IMR-90 (cell line): Measurements from ENCODE around the gene PPP1CB. TPM values are rescaled to one million over a fixed set of nuclear protein-coding genes. Genes with fewer than 3 reads are reported as not detected.

Source experiments
- ATAC-seq: fragments of 200-7000 bp; cut with Tn5 transposase; 2 replicates; pipeline ENCODE4 v1.9.1; 2020; ENCODE audit warnings: low read depth, mild to moderate bottlenecking, moderate library complexity
- BruUV-seq: library from RNA; stranded (reverse); fragments of 400-500 nt; replicated peaks from 2 replicates; lab custom pipeline; 2021; lab: Mats Ljungman, UMichigan
- CTCF ChIA-PET: fragments of 300-600 bp; formaldehyde crosslinking; extraction: SDS; loops from one replicate; lab custom pipeline; 2021; ENCODE audit warnings: antibody characterized with exemption; lab: Yijun Ruan, JAX
- POLR2A ChIA-PET: fragments of 300-600 bp; sonication (Branson Sonifier 250); formaldehyde crosslinking; loops from one replicate; lab custom pipeline; 2022; ENCODE audit warnings: antibody characterized with exemption; ENCODE audit not compliant: unreplicated experiment; lab: Charles Lee
- DNase-seq: peaks from one replicate; pipeline ENCODE4 v3.0.0; 2013
- H2AFZ ChIP-seq: replicated peaks from 2 replicates; pipeline ENCODE3; 2013; ENCODE audit warnings: low read length, mild to moderate bottlenecking; ENCODE audit not compliant: poor library complexity
- H2AK5ac ChIP-seq: 2 replicates; pipeline ENCODE4 v1.6.1; 2013; ENCODE audit warnings: low read depth, low read length, inconsistent platforms
- H2AK9ac ChIP-seq: replicated peaks from 2 replicates; pipeline ENCODE3; 2013; ENCODE audit warnings: mild to moderate bottlenecking, low read depth, low read length, moderate library complexity; ENCODE audit not compliant: poor library complexity
- H2BK120ac ChIP-seq: 2 replicates; pipeline ENCODE4 v1.6.1; 2013; ENCODE audit warnings: low read depth, low read length, inconsistent platforms
- H2BK15ac ChIP-seq: 3 replicates; pipeline ENCODE4 v1.6.1; 2013; ENCODE audit warnings: low read depth, low read length, inconsistent platforms
- H2BK20ac ChIP-seq: 2 replicates; pipeline ENCODE4 v1.6.1; 2013; ENCODE audit warnings: low read depth, mild to moderate bottlenecking, inconsistent platforms, low read length, moderate library complexity
- H2BK5ac ChIP-seq: 2 replicates; pipeline ENCODE4 v1.6.1; 2013; ENCODE audit warnings: mild to moderate bottlenecking, low read depth, low read length, inconsistent platforms; ENCODE audit not compliant: poor library complexity, severe bottlenecking
- H3K14ac ChIP-seq: replicated peaks from 2 replicates; pipeline ENCODE4 v1.6.1; 2013; ENCODE audit warnings: low read depth, low read length, inconsistent platforms
- H3K18ac ChIP-seq: 2 replicates; pipeline ENCODE4 v1.6.1; 2013; ENCODE audit warnings: low read depth, low read length, control low read depth
- H3K23ac ChIP-seq: 2 replicates; pipeline ENCODE4 v1.6.1; 2013; ENCODE audit warnings: low read depth, low read length, inconsistent platforms
- H3K27ac ChIP-seq: 2 replicates; pipeline ENCODE4 v1.5.1; 2013; ENCODE audit warnings: mild to moderate bottlenecking, control low read depth, low read length; ENCODE audit not compliant: insufficient read depth
- H3K27me3 ChIP-seq: 2 replicates; pipeline ENCODE4 v1.6.1; 2013; ENCODE audit warnings: low read length; ENCODE audit not compliant: control insufficient read depth, insufficient read depth
- H3K36me3 ChIP-seq: 2 replicates; pipeline ENCODE4 v1.6.1; 2013; ENCODE audit warnings: low read length, mixed read lengths; ENCODE audit not compliant: control insufficient read depth, insufficient read depth
- H3K4ac ChIP-seq: 2 replicates; pipeline ENCODE4 v1.6.1; 2013; ENCODE audit warnings: low read depth, low read length, inconsistent platforms
- H3K4me1 ChIP-seq: 2 replicates; pipeline ENCODE4 v1.6.1; 2013; ENCODE audit warnings: low read length, mixed read lengths; ENCODE audit not compliant: control insufficient read depth, insufficient read depth
- H3K4me2 ChIP-seq: 2 replicates; pipeline ENCODE4 v1.6.1; 2013; ENCODE audit warnings: low read depth, mild to moderate bottlenecking, control low read depth, low read length, moderate library complexity
- H3K4me3 ChIP-seq: 2 replicates; pipeline ENCODE4 v1.5.1; 2013; ENCODE audit warnings: low read depth, mild to moderate bottlenecking, control low read depth, low read length, moderate library complexity; ENCODE audit not compliant: insufficient read depth
- H3K56ac ChIP-seq: 2 replicates; pipeline ENCODE4 v1.6.1; 2013; ENCODE audit warnings: low read length, inconsistent platforms; ENCODE audit not compliant: insufficient read depth; ENCODE audit errors: extremely low read depth
- H3K79me1 ChIP-seq, 2 experiments: 2 replicates each; pipeline ENCODE4 v1.6.1; 2013; ENCODE audit warnings: low read length in 2 of 2, inconsistent platforms in 1 of 2, low read depth in 1 of 2
- H3K9ac ChIP-seq: 2 replicates; pipeline ENCODE4 v1.6.1; 2013; ENCODE audit warnings: low read depth, low read length, control low read depth
- H3K9me1 ChIP-seq: 2 replicates; pipeline ENCODE4 v1.6.1; 2013; ENCODE audit warnings: low read length, inconsistent platforms; ENCODE audit not compliant: insufficient read depth
- H3K9me3 ChIP-seq: 2 replicates; pipeline ENCODE4 v1.6.1; 2013; ENCODE audit warnings: low read length; ENCODE audit not compliant: control insufficient read depth, insufficient read depth
- H4K20me1 ChIP-seq: 2 replicates; pipeline ENCODE4 v1.6.1; 2013; ENCODE audit warnings: low read length, inconsistent platforms; ENCODE audit not compliant: insufficient read depth
- H4K5ac ChIP-seq: 2 replicates; pipeline ENCODE4 v1.6.1; 2013; ENCODE audit warnings: mild to moderate bottlenecking, low read depth, low read length, control low read depth
- H4K8ac ChIP-seq, 2 experiments: 2 replicates each; pipeline ENCODE4 v1.6.1; 2013; ENCODE audit warnings: low read depth in 2 of 2, low read length in 2 of 2, control low read depth in 1 of 2, inconsistent platforms in 1 of 2
- H4K91ac ChIP-seq: 2 replicates; pipeline ENCODE4 v1.6.1; 2013; ENCODE audit warnings: low read depth, low read length, inconsistent platforms; ENCODE audit not compliant: insufficient read depth
- BHLHE40 ChIP-seq: fragments of 150-350 bp; IDR thresholded peaks from 2 replicates; pipeline ENCODE4 v1.6.1; 2016; ENCODE audit warnings: mild to moderate bottlenecking, low read depth, low read length
- CEBPB ChIP-seq: IDR thresholded peaks from 2 replicates; pipeline ENCODE4 v1.6.1; 2012; ENCODE audit warnings: low read depth, low read length, improper control_type of control experiment
- CHD1 ChIP-seq: IDR thresholded peaks from 2 replicates; pipeline ENCODE4 v1.6.1; 2012; ENCODE audit warnings: low read depth, low read length, improper control_type of control experiment
- MAFK ChIP-seq: IDR thresholded peaks from 2 replicates; pipeline ENCODE4 v1.6.1; 2012; ENCODE audit warnings: low read depth, low read length, improper control_type of control experiment
- MAZ ChIP-seq: IDR thresholded peaks from 2 replicates; pipeline ENCODE4 v1.6.1; 2012; ENCODE audit warnings: low read depth, mild to moderate bottlenecking, low read length, improper control_type of control experiment, moderate library complexity, borderline replicate concordance
- MXI1 ChIP-seq: IDR thresholded peaks from 2 replicates; pipeline ENCODE4 v1.6.1; 2012; ENCODE audit warnings: low read depth, mild to moderate bottlenecking, low read length, moderate library complexity, borderline replicate concordance
- NFE2L2 ChIP-seq: fragments of 150-350 bp; IDR thresholded peaks from 2 replicates; pipeline ENCODE4 v1.6.1; 2016; ENCODE audit warnings: low read depth, mild to moderate bottlenecking, low read length
- POLR2A ChIP-seq: IDR thresholded peaks from 2 replicates; pipeline ENCODE4 v1.6.1; 2012; ENCODE audit warnings: mild to moderate bottlenecking, low read depth, low read length
- RCOR1 ChIP-seq: IDR thresholded peaks from 2 replicates; pipeline ENCODE4 v1.6.1; 2012; ENCODE audit warnings: mild to moderate bottlenecking, low read length, improper control_type of control experiment; ENCODE audit not compliant: insufficient replicate concordance
- RFX5 ChIP-seq: IDR thresholded peaks from 2 replicates; pipeline ENCODE4 v1.8.0; 2012; ENCODE audit warnings: low read depth, mild to moderate bottlenecking, low read length, moderate library complexity
- SMC3 ChIP-seq: fragments of 150-350 bp; IDR thresholded peaks from 2 replicates; pipeline ENCODE4 v1.6.1; 2016; ENCODE audit warnings: low read depth, mild to moderate bottlenecking, antibody characterized with exemption, low read length, moderate library complexity
- WGBS, 2 experiments: methylation state at CpG; one replicate each; pipeline versions ENCODE4 v1.1.5 to v1.1.7; 2013; ENCODE audit warnings: missing lambda C conversion rate in 2 of 2; ENCODE audit not compliant: insufficient read length in 1 of 2; ENCODE audit errors: extremely low coverage in 2 of 2; 5-methylcytosine and 5-hydroxymethylcytosine counted together
- dilution Hi-C: fragments of 300-500 bp; cut with HindIII; formaldehyde crosslinking; loops from one replicate; pipeline ENCODE4 v1.14.3; 2018; ENCODE audit warnings: low sequenced_read_pairs; ENCODE audit not compliant: unreplicated experiment
- in situ Hi-C: fragments of 300-500 bp; cut with MboI; formaldehyde crosslinking; loops from 3 replicates; pipeline ENCODE4 v1.14.3; 2019; ENCODE audit warnings: low sequenced_read_pairs, inconsistent platforms, mixed read lengths
- intact Hi-C: fragments of 100-400 bp; cut with micrococcal nuclease; formaldehyde crosslinking; loops from 2 replicates; pipeline ENCODE4 v1.10.0; 2022
- polyA plus RNA-seq, 3 experiments: library from polyadenylated mRNA; depleted of rRNA; stranded (reverse); fragments of >200 nt; gene quantifications; 2 replicates each; pipeline ENCODE4 v1.2.3, GENCODE V29; 2012; ENCODE audit warnings: low replicate concordance in 1 of 3
- total RNA-seq: library from RNA; depleted of rRNA; stranded (reverse); fragments of >200 nt; gene quantifications from 2 replicates; pipeline ENCODE4 v1.2.3, GENCODE V29; 2012
- TF ChIP-seq, protein P1 (sequence below): fragments of 150-350 bp; IDR thresholded peaks from 2 replicates; pipeline ENCODE4 v1.6.1; 2017; ENCODE audit warnings: mild to moderate bottlenecking, antibody characterized with exemption, low read length, low read depth
- TF ChIP-seq, protein P2 (sequence below): fragments of 150-350 bp; IDR thresholded peaks from 2 replicates; pipeline ENCODE4 v1.6.1; 2016; ENCODE audit warnings: low read depth, mild to moderate bottlenecking, low read length, moderate library complexity, borderline replicate concordance

The PPP1CB gene
- total and polyA plus RNA-seq, 2 of the 4 experiments (the other 2 are of a cell fraction): 37.7 to 111 TPM

DNA sequence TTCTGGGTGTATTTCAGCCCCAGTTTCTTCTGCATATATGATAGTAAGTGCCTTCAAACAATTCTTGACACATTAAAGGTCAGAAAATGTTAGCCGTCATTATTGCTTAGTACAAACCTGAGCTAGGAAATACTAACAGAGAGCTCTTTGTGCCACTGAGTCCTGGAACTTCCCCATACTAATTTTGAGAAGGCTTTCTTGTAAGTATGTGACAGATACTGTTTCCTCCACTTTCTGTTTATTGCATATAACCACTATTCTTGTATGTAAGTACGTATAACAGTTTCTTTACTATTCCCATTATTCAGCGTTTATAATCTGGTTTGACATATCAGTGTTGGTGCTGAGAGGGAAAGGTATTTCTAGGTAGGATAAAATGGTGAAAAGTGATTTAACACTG lies 9.8 kb downstream of the PPP1CB start:
- Histone ChIP-seq H2AK5ac (no peak overlapping the region), H3K9ac (no peak overlapping the region), H4K20me1 (peaks cover 97% of the 10 kb centered on the region), H4K8ac (no peak overlapping the region), H3K56ac (no peak overlapping the region), H3K4me1 (peaks cover 13% of the 10 kb centered on the region), H2BK5ac (no peak overlapping the region), H4K5ac (no peak overlapping the region), H3K9me3 (no peaks in the 10 kb centered on the region), H3K27me3 (no peaks in the 10 kb centered on the region), H2AFZ (no peak overlapping the region), H3K18ac (no peak overlapping the region), H2BK20ac (no peak overlapping the region), H2BK15ac (no peak overlapping the region), H2BK120ac (no peak overlapping the region), H3K23ac (no peak overlapping the region), H3K4me3 (no peak overlapping the region), H3K4ac (no peak overlapping the region), H3K79me1 (peaks cover 5 to 62% of the 10 kb centered on the region in 2 experiments; a peak in 3 of 4 replicates), H3K4me2 (no peak overlapping the region), H3K14ac (no peak overlapping the region), H3K9me1 (peaks cover 20% of the 10 kb centered on the region), H3K27ac (no peak overlapping the region), H4K91ac (no peak overlapping the region), H3K36me3 (peaks cover 9% of the 10 kb centered on the region), H2AK9ac (no peak overlapping the region)
- TF ChIP-seq MXI1: no peak
- no peak for TF ChIP-seq BHLHE40
- TF ChIP-seq NFE2L2: no peak
- TF ChIP-seq, protein P1, sequence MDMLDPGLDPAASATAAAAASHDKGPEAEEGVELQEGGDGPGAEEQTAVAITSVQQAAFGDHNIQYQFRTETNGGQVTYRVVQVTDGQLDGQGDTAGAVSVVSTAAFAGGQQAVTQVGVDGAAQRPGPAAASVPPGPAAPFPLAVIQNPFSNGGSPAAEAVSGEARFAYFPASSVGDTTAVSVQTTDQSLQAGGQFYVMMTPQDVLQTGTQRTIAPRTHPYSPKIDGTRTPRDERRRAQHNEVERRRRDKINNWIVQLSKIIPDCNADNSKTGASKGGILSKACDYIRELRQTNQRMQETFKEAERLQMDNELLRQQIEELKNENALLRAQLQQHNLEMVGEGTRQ: no peak
- no peak for TF ChIP-seq CHD1
- TF ChIP-seq MAZ: no peak
- TF ChIP-seq, protein P2, sequence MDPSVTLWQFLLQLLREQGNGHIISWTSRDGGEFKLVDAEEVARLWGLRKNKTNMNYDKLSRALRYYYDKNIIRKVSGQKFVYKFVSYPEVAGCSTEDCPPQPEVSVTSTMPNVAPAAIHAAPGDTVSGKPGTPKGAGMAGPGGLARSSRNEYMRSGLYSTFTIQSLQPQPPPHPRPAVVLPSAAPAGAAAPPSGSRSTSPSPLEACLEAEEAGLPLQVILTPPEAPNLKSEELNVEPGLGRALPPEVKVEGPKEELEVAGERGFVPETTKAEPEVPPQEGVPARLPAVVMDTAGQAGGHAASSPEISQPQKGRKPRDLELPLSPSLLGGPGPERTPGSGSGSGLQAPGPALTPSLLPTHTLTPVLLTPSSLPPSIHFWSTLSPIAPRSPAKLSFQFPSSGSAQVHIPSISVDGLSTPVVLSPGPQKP: no peak
- TF ChIP-seq MAFK: no peak
- no peak for TF ChIP-seq CEBPB
- TF ChIP-seq RFX5: no peak
- TF ChIP-seq RCOR1: no peak
- TF ChIP-seq SMC3: no peak
- no peak for TF ChIP-seq POLR2A
- ChIA-PET CTCF (interaction anchor here (1.0 kb wide), 1 partner anchor 84 kb away, joined by 3 read pairs; no protein-coding TSS in a partner anchor), POLR2A (no interaction called here)
- dilution Hi-C loops: no loop called here
- in situ Hi-C loops: no loop called here
- intact Hi-C loops: no loop called here
- BruUV-seq: no TSS peak
- no peak for ATAC-seq
- no CpG with 5 or more reads among the region's 3 CpGs for WGBS, 2 experiments
- DNase-seq: no peak
